GM12872 (cell line): ENCODE data around the gene RGSL1.

ENCODE experiments used
- CTCF ChIP-seq: IDR thresholded peaks from 3 replicates; pipeline ENCODE4 v1.5.1; 2011; ENCODE audit warnings: low read depth, mild to moderate bottlenecking, low read length, moderate library complexity; ENCODE audit not compliant: insufficient read depth

The RGSL1 gene

DNA sequence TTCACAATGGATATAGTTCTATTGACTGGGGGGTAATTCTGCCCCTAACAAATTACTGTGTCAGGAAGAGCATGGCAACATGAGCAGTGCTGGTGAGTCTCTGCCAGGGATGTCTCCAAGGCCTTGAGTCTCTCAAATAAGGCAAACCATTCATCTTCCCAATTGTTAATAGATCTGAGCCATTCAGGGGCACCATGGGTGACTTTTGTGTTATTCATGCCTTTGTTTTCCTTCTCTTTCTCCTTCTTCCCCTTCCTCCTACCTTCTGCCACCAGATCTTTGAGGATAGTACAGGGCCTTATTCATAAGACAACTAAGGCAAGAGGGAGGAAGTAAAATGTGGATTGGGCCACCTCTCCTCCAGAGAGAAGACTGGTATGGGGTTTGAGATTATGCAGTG is at the start of gene RGSL1:
RGSL1 (plus strand) TSS at position 60 of the 400 bp plus-strand sequence; CDS start at position 80, 20 bp downstream.
- no peak for TF ChIP-seq CTCF

- TF ChIP-seq CTCF: no peak
Observed at GRCh38 chr1:182400567-182400966, 49.4 kb upstream of the RGSL1 start, which contains the start of gene TEDDM1. TEDDM1 (minus strand) TSS chr1:182400667; CDS start chr1:182400485, 182 bp downstream.

- TF ChIP-seq CTCF: peak; percentile 44
Observed at GRCh38 chr1:182404781-182405180, 45.2 kb upstream of the RGSL1 start.

- no peak for TF ChIP-seq CTCF
Observed at GRCh38 chr1:182405578-182405977, 44.4 kb upstream of the RGSL1 start.

GRCh38 chr1:182406012-182406411 is 43.9 kb upstream of the RGSL1 start:
- TF ChIP-seq CTCF: no peak

DNA sequence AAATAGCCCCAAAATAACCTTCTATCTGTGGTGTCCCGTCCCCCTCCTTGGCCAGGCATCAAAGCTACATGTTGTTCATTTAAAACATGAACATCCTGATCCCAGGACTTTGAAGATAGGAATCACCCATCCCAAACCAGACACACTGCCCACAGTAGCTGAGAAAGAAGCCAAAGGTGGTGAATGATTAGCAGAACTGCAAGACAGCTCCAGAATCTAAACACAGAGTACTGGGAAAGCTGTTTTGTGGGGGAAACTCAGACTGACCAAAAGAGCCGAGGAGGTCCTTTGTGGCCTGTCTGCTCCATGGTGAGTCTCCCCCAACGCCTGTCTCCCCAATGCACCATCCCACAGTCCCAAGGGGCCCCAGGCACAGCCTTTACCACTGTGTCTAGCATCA is 42.2 kb upstream of the RGSL1 start:
- TF ChIP-seq CTCF: no peak

DNA sequence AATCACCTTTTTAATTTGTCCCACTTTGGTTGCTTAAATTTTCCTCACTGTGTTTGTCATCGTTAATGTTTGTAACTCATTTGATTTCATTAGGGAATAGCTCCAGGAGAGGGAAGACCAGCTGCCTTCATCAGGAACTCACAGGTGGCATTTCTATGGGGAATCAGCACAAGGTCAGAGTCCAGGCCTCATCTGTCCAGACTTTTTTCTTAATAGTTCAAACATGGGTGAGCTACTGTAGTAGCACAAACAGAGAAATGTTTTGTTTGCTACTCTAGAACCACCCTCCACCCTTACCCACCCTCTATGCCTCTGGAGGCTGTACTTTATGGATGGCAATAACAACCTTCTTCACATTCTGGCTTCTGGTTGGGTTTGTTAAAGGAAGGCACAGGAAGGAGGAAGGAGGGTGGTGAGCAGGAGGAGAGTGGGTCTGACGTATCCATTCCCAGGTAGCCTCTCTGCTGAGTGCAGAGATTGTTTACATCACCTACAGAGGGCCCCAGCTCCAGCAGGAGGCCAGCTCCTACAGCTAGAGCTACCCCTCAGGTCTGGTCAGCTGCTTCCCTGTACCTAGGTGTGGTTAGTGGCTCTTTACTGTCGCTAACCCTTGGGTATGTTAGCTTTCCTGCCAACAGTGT is 41.4 kb upstream of the RGSL1 start:
- TF ChIP-seq CTCF: no peak
